Renal cortex interstitium (tissue), 11 donors: Measurements from ENCODE around the gene BAZ1A. TPM values are rescaled to one million over a fixed set of nuclear protein-coding genes. Genes with fewer than 3 reads are reported as not detected.
A peak's percentile ranks its signal among the peaks of the same experiment; 100 is the strongest.
"Not testable (repeated sequence)": the region's sequence is repeated elsewhere in the genome, so short reads cannot be mapped to it uniquely, and the experiment has no call there.

Experiments
- DNase-seq, 11 donors: peaks; one replicate each; pipeline ENCODE4 v3.0.0-alpha.2; 2013; ENCODE audit warnings: low read depth in 9 of 11, low spot score in 4 of 11; ENCODE audit errors: extremely low read depth in 1 of 11
- polyA plus RNA-seq, 3 donors: library from polyadenylated mRNA; unstranded; fragments of 120-200 nt; gene quantifications; one replicate each; pipeline ENCODE4 v1.2.1, GENCODE V29; 2013; ENCODE audit not compliant: insufficient read length in 3 of 3

Gene BAZ1A
- polyA plus RNA-seq, 3 donors: 25.2 to 29.7 (median 29.4) TPM

DNA sequence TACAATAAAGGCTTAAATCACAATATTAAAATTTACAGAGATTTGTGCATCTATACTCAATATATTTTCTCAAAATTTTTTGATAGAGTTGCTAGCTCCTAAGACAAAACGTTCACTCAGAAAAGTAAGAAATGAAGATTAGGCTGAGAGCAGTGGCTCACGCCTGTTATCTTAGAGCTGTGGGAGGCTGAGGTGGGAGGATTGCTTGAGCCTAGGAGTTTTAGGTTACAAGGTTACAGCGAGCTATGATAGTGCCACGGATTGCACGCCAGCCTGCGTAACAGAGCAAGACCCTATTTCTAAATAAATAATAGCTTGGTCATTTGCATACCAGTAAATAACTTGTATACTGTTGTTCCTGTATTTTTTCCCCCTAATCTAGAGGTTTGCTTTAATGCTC lies 125.8 kb downstream of the BAZ1A start:
- DNase-seq: no peak

DNA sequence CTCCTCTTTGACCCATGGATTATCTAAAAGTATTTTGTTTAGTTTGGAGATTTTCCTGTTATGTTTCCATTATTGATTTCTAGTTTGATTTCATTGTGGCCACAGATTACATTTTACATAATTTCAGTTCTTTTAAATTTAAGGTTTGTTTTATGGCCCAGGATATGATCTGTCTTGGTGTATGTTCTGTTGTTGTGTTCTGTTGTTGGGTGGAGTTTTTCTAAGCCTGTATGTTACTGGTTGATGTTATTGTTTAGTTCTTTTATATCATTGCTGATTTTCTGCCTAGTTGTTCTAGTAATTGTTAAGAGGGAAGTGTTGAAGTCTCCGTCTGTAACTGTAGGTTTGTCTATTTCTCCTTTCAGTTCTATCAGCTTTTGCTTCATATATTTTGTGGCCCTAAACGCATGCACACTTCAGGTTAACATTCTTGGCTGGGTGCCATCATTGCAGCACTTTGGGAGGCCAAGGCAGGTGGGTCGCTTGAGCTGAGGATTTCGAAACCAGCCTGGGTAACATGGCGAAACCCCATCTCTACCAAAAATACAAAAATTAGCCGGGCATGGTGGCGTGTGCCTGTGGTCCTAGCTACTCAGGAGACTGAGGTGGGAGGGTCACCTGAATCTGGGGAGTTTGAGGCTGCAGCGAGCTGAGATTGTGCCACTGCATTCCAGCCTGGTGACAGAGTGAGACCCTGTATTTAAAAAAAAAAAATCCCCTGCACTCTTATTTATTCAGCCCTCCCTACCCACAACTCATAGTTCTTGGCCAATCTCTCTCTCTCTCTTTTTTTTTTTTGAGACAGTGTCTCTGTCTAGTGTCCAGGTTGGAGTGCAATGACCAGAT lies 132.7 kb downstream of the BAZ1A start:
- DNase-seq: no peak

DNA sequence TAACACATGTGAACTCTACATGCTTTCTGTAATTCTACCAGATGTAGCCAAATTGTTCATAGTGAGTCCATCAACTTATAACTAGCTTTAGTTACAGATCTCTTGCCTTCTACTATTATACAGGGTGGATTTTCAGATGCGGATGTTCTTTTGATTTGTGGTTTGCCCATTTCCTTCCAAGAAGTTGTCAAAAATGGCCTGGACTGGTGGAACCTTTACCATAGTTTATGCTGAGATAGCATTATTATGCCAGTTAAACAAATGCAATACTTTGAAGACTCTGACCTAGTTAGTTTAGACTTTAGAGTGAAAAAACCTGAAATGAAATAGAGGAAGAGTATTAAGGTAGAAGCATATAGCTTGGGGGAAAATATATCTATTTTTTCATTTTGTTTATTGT lies 133.3 kb downstream of the BAZ1A start:
- DNase-seq: no peak

DNA sequence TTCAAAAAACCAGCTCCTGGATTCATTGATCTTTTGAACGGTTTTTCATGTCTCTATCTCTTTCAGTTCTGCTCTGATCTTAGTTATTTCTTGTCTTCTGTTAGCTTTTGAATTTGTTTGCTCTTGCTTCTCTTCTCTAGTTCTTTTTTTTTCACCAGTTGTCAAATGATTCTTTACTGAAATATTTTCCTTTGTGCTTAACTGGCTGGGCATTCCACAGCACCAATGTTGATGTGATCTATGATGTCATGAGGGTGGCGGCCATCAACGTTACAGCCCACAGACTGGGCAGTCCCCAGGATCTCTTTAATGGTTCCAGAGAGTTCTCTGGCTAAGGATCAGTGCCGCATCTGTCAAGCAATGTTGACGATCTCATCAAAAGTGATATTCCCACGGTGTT lies 135.0 kb downstream of the BAZ1A start:
- DNase-seq: not testable (repeated sequence)

DNA sequence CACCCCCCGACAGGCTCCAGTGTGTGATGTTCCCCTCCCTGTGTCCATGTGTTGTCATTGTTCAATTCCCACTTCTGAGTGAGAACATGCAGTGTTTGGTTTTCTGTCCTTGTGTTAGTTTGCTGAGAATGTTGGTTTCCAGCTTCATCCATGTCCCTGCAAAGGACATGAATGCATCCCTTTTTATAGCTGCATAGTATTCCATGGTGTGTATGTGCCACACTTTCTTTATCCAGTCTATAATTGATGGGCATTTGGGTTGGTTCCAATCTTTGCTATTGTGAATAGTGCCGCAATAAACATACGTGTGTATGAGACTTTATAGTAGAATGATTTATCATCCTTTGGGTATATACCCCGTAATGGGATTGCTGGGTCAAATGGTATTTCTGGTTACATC lies 138.1 kb downstream of the BAZ1A start:
- not testable (repeated sequence) for DNase-seq

DNA sequence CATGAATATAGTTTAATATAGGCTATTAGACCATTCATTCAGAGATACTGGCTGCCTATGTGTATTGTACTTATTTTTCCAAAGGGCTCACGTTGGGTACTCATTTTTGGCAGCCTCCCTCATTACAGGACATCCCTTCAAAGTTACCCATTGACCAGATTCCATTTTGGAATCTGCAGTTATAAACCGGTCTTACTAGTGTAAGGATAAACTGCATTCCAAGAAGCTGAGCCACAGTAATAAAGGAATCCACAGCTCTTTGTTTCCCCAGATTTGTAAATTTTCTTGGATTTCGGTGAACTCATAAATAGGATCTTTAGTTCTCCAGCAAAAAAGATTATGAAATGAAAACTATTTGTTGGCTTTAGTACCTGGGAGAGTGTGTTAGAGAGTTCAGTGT lies 141.9 kb downstream of the BAZ1A start:
- DNase-seq: no peak

DNA sequence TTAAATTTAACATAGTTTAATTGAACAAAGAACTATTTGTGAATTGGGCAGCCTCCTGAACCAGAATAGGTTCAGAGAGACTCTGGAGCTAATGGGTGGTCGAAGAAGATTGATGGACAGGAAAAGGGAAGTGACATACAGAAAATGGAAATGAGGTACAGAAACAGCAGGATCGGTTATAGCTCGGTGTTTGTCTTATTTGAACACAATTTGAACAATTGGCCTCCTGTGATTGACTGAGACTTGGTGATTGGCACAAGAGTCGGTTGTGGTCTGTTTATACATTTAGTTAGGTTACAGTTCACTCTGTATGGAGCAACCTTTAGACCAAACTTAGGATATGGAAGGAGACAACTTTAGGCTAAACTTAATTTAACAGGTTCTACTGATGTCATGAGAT lies 142.4 kb downstream of the BAZ1A start:
- no peak for DNase-seq

DNA sequence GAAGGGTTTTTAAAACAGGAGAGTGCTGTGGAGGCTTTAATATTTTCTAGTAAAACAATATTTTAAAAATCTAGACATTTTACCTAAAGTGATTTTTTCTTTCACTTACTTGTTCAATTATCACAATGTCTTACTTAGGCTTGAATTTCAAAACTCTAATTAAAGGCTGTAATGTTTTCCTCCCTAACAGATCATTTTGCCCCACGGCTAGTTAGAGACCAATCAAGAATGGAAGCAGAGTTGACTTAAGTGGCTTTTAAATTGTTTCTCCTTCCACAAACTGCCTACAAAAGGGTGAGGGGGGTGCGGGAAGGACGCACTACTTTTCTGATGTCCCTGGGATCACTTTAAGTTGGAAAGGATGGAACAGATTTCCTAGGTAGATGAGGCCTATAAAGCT lies 151.3 kb downstream of the BAZ1A start:
- DNase-seq: no peak

DNA sequence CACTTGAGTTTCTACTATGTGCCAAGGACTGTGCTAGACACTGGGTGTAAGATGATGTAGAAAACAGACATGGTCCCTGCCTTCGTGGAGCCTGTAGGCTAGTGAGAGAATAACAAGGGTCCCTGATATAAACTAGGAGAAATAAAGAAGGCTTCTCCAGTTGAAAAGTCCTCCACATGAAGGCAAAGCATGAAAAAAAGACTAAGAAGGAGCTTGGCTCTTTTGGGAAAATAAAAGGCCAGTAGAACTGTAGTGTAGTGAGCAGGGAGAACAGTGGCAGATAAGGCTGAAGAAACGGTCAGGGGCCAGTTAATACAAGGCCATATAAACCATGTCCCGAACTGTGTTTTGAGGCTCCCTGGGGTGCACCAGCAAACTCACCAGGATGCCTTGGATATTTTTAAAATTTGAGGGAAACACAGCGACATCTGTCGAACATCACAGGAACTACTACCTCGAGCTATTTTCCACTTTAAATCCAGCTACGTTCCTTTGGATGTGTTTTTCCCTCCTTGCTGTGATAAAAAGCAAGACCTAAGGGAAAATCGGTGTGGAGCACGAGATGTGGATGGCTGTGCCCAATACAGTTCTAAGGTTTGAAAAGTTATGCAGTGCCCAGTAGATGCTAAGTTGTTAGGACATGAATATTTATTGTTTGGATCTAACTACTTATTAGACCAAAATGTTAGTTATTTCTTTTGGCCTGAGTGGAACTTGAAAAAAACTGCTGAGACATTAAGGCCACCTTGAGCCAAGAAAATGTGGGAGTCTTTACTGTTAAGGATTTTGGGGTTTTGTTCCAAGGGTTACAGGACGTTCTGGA lies 152.2 kb downstream of the BAZ1A start:
- DNase-seq: peak in 4 of 11 donors; percentile 38 to 71 (median 48)

DNA sequence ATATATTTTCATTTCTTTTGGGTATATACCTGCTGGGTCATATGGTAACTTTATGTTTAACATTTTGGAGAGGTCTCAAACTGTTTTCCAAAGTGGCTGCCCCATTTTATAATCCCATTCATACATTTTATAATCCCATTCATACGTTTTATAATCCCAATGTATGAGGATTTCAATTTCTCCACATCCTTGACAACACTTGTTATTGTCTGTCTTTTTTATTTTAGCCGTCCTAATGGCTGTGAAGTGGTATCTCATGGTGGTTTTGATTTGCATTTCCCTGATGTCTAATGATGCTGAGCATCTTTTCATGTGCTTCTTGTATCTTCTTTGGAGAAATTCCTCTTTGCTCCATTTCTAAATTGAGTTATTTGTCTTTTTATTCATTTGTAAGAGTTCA lies 154.0 kb downstream of the BAZ1A start:
- DNase-seq: no peak

DNA sequence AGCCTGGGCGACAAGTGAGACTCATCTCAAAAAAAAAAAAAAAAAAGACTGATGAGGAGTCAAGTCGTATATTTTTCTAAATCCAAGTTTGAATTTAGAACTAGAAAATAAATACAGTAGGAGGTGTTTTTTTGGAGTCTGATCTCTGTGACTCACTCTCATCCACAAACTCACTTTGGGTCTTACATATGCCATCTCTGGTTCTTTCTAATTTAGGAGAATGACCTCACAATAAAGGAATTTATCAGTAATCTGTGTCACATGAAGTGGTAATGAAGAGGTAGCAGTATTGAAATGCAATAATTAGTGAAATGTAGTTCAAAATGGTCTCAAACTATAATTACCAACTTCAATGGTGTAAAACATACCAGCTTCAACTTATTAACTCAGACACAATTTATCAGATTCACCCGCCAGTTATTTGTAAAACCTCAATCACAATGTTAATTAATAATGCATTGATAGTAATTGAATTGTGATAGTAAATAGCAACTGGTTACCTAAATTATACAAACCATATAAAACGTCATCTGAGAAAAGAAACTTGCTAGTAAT lies 156.3 kb downstream of the BAZ1A start:
- DNase-seq: no peak

DNA sequence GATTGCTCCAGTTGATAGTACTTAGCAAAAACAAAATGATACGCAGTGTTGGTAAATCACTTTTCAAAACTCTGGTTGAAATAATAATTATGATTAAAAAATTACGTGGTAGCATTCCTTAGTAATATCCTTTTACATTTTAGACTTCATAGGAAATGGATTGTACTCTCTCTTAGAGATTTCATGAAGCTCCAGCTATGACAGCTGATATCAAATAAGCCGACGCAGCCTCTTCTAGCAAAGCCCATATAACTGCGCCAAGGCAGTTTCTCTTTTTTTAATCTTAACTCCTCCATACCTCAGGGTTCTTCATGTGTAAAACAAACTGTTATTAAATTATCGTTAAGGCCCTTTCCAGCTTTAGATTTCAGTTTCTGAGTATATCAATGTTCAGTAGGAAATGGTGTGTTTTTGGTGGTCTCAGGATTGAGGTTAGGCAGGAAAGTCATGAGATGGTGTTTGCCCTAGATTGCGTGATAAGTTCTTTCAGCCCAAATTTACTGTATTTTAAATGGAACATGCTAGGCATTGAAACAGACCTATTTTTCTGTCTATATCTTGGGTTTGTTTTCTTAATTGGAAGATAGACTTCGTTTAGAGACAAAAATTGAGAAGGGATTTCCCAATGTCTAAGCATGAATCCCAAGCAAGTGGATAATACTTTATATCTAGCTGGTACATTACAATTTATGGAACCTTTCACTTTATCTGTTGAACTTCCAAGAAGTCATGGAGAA lies 159.9 kb downstream of the BAZ1A start:
- no peak for DNase-seq

DNA sequence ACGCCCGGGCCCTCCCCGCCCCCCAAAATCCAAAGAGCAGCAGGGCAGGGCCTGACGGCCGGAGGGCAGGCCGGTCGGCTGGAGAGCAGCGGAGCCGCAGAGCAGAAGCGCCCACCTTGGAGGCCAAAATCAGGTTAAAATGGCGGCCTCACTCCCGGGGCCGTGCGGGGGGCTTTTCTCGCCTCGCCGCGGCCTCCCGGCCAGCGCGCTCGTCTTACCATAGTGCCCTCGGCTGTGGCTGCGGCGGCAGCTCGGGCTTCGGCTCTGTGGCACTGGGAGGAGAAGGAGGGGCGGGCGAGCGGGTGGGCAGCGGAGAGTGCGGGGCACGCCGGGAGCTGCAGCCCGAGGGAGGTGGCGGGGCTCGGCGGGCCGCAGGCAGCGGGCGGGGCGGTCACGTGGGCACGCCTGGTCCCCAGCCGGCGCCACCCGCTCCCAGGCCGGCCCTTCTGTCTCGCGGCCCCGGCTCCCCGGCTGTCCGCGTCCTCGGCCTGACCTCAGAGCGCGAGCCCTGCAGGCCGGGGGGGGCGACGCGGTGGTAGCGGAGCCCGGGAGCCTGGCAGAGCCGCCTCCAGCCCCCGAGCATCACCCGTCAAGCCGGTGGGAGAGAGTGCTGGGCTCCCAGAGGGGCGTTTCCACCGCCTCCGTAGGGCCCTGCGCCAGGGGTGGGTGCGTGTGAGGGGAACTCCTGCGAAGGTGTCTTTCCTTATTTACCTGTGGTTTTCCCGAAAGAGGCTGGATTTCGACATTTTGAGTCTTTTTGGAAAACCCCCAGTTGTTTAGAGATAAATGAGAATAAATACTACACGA lies 160.6 kb downstream of the BAZ1A start, which contains the start of gene CFL2:
CFL2 (minus strand) TSS at position 274 of the 807 bp plus-strand sequence; CDS start at position 221, 53 bp downstream.
- peak in 10 of 11 donors; percentile 49 to 78 (median 68) for DNase-seq

DNA sequence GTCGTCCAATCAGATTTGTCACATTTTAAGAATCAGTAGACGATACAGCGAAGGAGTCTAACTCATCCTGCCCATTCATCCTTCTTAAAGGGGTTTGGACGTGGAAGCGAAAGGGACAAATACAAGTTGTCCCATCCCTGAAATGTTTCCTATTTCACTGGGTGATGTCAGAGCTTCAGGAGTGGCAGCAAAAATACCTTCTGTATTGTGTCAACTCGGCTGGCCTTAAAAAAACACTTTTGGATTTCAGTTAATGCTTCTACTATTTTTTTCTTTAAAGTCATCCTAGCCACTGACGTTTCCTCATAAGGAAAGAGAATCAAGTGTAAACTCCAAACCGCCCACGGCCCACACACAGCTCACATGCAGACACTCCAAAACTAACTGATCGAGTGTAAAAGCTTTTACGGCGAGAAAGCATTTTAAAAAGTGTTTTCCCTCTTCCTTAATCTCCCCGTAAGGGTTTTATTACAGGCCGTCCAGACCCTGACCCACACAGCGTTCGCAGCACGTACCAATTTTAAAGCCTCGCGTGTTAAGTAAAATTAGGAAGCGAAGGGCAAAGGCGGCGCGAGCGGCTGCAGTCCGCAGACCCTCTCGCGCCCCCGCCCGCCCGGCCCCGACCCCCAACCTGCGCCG lies 161.4 kb downstream of the BAZ1A start:
- DNase-seq: peak in 5 of 11 donors; percentile 33 to 51 (median 35)

DNA sequence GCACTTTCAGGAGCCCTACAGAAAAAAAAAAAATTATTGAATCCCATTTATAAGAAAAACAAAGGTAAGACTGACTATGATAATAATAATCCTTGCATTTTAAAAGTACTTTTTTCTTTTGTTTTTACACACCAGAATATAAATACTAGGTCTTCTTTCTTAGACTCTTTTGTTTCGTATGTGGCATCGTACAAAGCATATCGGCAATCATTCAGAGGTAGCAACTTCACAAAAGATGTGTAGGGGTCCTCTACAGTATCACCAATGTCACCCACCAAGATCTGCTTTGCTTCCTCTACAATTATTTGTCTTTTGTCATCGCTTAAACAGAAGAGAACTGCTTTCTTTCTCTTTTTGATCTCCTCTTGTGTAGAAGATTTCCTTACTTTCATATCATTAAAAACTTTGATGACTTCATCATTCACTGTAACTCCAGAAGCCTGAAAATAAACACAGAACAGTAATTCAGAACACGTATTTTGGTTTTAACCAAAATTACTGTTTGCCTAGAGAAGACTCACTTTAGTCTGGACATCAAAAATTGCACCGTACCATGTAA lies 162.0 kb downstream of the BAZ1A start:
- DNase-seq: no peak

DNA sequence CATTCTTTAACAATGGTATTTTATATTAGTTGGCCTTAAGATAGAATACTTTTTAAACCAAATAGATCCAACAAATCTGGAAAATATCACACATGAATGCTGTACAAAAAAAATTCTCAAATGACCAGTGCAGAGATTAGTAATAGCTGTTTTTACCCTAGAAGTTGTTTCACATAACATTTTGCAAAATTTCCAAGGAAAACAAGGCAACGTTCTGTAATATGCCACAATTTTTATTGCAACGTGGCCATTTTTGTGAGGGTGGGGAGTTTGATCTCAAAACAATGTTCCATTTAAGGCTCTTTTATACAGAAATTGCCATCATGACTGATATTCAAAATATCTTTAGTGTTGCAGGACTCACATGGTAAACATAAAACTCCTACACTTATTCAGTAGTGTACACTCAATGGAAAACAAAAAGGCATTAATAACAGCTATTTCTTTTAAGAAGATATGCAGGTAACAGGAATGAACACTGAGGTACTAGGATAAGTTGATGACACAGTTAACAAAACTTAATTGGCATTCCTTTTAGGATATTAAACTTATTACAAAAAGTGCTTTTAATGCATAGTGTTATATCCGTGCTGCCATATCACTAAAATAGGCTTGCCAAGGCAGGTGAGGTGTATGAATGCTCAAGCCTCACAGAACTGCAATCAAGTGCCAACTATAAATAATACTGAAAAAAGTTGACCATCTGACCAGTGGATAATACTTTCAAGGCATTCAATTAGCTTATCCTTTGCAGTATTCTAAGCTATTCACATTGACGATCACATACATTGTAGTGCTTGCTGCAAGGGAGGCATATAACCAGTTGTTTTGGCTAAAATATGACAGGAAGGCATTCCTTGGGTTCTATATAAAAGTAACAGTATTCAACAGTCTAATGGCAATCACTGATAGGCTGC lies 163.1 kb downstream of the BAZ1A start:
- DNase-seq: no peak

DNA sequence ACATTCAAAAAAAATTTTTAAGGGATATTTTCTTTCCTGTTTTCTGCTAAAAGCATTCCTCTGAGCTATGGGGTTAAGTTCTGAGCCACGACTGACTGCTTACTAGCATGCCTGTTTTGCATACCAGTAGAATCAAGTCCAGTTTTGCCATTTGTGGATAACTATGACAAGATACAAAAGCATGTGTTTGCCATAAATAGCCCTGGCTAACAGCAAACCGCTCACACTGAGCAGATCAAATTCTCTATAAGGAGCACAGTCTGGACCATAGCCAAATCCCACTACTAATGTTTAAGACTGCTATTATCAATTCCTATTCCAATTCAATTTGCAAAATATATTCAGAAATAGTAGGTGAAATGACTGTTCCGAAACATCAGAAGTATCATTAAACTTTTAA lies 164.0 kb downstream of the BAZ1A start:
- DNase-seq: no peak
